HG03575 (cell line): ENCODE data around the gene CDH11.

Experiments
- ATAC-seq: cut with Tn5 transposase; IDR thresholded peaks from one replicate; pipeline ENCODE4 v1.9.1; 2021; ENCODE audit not compliant: unreplicated experiment, insufficient number of reproducible peaks, low FRiP score; ENCODE audit errors: extremely low read depth

CDH11 gene

DNA sequence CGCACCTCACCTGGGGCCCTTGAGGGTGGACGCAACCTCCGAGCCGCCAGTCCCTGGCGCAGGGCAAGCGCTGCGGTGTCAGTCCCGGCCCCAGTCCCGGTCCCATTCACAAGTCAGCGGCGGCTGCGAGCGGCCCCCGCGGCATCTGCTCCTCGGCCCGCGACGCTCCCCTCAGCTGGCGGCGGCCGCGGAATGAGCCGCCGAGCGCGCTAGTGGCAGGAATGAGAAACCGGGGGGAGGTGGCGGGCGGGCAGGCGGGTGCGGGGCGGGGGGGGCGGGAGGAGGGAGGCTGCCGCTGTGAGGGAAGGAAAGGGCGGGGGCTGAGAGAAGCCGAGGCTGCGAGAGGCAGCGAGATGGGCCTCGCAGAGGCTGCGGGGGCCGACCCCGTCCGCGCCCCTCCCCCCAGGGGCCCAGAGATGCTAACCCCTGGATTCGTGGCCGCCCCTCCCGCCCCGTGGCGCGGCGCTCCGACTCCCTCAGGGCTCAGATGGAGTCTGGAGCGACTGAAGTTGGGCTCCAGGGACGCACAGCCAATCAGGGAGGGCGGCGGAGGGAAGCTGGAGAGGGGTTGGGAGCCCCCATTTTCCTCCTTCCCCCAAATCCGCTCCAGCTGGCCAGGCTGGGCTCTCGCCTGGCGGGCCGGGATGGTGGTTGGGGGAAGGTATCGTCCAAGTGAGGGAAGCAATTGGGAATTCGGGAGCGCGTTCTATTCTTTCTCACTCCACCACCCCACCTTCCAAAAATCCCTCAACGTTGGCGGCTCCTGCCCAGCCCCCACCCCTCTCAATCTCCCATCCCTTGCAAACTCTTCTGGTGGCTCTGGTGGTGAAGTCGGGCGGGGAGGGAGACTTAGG lies at the start of gene CDH11:
Gene CDH11, minus strand, starts transcription at position 194 of the 854 bp plus-strand sequence. CDS start 117,194 bp downstream, outside the sequence.
- ATAC-seq: no peak

DNA sequence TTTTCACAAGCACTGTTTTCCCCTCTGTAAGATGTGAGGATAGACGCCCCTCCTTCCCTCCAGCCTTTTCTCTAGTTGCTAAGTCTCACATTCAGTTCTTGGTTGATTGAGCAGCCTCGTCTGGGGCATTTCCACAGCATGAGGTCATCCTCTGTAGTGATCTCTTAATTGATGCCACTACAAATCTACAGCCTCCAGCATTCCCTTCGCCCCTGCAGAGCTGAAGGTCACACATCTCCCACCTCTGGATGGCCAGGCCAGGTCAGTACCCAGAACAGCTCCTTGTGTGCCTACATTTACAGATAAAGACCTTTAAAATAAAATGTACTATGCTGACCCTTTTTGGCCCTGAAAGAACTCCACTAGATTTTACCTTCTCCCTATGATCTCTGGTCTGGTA lies 32.5 kb upstream of the CDH11 start:
- ATAC-seq: no peak

DNA sequence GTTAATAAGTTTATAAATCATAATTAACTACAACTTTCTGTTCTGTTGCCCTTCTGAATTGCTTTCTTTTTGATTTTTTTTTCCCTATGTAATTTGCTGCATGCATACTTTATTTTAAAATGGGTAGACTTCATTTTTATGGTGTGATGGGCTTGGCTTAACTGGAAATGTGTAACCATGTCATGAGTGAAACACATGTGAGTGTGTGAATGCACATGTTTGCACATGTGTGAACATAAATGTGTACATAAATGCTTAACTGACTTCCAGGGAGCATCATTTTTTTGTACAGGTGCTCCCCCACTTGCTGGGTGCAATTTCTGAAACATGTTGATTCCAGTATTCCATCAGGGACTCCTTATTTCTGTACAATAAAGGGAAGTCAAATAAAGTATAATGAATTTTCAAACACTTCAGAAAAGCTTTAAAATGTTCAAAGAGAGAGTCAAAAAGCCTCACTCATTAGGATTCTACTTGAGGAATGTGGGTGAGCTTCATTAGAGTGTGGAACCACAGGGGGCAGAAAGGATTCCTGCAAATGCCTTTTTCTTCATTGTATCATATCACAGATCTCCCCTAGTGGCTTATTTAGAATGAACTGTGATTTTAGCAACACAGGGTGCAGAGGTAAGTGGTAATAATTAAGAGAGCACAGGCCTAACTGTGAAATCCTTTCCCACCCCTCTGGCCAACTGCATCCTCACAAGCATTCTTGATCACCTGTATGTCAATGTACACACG lies 31.7 kb upstream of the CDH11 start:
- ATAC-seq: no peak

DNA sequence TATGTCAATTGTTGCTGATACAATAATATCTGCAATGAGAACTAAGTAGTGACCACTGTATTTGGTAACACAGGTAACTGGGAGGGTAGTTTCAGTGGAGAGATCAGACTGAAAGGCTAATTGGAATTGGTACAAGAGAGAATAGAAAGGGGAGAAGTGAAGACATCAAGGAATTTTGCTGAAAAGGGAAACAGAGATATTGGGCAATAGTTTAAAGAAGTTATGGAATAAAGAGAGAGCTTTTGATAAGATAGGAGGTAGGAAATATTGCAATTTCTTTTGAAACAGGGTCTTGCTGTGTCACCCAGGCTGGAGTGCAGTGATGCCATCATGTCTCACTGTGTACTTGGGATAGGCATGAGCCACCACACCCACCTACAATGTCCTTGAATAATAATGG lies 26.9 kb upstream of the CDH11 start:
- ATAC-seq: no peak

DNA sequence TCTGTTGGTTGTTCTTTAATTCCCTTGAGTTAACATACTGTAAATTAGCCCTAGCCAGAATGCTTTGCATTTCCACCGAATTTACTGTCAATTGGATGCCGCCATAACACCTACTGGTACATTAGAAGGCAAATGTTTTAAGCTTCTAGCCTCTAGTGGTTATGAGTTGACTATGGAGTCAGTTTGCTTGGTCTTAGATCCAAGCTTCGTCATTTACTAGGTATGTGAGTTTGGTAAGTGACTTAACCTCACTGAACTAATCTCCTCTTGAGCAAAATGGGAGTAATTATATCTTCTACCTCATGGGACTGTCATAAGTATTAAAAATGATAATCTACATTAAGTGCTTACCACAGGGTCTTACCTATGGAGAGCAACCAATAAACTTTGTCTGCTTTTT lies 20.4 kb upstream of the CDH11 start:
- no peak for ATAC-seq

GRCh38 chr16:65136681-65137080 lies 14.8 kb upstream of the CDH11 start:
- no peak for ATAC-seq

GRCh38 chr16:65126845-65127624 lies 5.2 kb upstream of the CDH11 start:
- no peak for ATAC-seq

- ATAC-seq: no peak
Observed at GRCh38 chr16:65125871-65126270, 4.0 kb upstream of the CDH11 start.

- no peak for ATAC-seq
Observed at GRCh38 chr16:65125322-65125721, 3.5 kb upstream of the CDH11 start.

GRCh38 chr16:65124596-65124995 lies 2.7 kb upstream of the CDH11 start:
- no peak for ATAC-seq

- ATAC-seq: no peak
Observed at GRCh38 chr16:65124212-65124548, 2.3 kb upstream of the CDH11 start.

DNA sequence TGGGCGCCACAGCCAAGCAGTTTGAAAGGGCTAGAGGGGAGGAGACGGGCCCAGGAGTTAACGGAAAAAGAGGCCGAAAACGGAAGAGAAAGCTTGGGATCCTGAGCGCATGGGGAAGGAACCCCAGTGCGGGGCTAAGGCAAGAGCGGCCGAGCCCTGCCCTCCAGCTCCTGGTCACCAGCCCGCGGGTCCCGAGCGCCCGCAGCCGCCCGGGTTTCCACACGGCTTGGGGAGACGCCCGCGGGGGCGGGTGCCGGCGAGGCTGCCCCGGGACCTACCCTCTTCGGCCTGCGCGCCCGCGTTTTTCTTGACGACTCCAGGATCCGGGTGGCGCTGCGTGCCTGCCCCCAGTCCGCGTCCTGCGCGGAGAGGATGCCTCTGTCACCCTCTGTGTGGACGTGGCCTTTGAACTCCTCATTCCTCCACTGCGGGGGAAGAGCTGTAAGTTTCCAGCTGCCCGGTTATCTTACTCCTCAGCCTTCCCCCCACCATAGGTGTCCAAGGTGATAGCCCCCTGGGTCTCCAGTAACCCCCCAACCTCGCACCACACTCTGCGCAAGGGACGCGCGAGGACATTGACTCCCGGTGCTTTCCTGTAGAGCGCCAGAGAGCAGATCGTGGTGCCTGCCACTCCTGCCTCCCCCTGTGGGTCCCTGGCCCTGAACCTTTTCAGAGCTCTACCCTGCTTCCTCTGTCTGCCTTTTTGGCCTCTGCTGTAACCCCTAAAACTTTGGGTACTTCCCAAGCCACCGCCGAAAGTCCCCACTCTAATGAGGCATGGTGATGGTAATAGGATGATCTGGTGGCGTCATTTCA lies 1.7 kb upstream of the CDH11 start:
- ATAC-seq: no peak

GRCh38 chr16:65122724-65123395 lies 997 bp upstream of the CDH11 start:
- no peak for ATAC-seq

DNA sequence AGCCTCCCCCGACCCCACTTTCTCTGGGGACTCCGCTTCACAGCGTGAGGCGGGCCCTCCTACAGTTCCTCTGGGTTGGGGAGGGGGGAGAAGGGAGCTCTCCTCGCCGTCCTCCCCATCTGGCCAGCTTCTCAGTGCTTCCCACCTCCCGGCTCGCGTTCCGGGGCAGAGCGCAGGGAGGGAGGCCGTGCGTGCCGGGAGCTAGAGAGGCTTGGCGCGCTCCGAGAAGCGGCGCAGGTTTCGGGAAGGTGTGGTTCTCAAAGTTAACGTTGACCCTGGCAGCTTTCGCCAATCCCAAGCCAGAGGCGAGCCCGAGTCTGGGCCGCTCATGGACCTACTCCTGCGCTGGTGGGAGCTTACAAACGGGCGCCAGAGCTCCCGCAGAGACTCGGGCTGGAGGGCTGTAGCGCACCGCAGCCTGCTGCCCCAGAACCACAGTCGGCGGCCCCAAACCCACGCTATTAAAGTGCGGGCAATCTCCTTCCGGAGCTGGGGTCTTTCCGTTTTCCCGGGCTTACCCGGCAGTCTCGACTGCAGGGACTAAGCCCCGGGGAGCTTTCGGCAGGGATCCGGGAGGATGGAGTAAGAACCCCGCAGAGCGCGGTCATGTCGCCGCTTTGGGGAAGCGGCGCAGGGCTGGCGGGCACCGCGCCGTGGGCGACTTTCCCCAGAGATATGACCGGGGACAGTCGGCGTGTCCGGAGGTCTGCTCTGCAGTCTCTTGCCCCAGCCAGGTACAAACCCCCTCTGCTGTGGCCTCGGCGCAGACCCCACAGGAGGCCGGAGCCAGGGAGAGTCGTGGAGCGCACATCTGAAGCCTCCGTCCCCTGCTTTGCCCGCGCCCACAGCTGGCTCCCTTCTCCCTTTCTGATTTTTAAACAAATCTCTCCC lies 787 bp downstream of the CDH11 start:
- ATAC-seq: no peak

DNA sequence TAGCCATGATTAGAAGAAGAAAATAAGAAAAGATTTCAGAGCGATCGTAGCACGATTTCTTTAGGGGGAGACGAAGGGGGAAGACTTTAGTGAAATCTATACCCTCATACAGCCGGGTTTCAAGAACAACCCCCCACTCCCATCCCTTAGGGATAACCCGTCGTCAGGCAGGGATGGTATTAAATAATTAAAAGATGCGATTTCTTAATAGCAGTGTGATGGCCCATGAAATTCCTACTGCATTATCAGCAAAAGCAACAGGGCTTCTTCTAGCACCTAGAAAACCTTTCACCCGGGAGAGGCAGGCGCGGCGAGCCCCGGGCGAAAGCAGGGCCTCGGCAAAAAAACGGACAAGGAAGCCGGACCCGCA lies 1.4 kb downstream of the CDH11 start:
- ATAC-seq: no peak

DNA sequence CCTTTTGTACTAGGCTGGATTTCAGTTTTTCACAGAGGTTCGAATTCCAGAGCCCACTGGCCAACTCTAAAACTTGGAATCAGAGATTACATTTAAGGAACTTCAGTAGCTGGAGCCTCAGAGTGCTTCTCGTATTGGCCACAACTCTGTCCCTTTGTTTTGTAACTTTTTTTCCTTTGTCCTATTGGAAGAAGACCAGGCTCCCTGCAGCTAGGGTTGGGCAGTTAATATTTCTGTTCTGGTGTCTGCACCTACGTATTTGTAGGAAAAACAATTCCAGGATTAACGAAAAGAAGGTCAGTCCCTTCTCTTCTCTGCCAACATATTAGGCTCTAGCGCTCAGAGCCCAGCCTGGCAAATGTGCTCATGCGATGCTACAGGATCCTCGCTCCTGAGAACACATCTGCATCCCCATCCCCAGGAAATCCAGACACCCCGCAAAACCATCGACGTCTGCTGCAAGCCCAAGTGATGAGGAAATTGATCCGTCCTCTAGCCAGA lies 1.9 kb downstream of the CDH11 start:
- no peak for ATAC-seq

- ATAC-seq: no peak
Observed at GRCh38 chr16:65119435-65119834, 2.4 kb downstream of the CDH11 start.
